Measurements from ENCODE around the gene CCDC88C. TPM values are rescaled to one million over a fixed set of nuclear protein-coding genes. Genes with fewer than 3 reads are reported as not detected.
A peak's percentile ranks its signal among the peaks of the same experiment; 100 is the strongest.

The CCDC88C gene
- total RNA-seq, 2 experiments from 2014 or later: 269 to 287 TPM

DNA sequence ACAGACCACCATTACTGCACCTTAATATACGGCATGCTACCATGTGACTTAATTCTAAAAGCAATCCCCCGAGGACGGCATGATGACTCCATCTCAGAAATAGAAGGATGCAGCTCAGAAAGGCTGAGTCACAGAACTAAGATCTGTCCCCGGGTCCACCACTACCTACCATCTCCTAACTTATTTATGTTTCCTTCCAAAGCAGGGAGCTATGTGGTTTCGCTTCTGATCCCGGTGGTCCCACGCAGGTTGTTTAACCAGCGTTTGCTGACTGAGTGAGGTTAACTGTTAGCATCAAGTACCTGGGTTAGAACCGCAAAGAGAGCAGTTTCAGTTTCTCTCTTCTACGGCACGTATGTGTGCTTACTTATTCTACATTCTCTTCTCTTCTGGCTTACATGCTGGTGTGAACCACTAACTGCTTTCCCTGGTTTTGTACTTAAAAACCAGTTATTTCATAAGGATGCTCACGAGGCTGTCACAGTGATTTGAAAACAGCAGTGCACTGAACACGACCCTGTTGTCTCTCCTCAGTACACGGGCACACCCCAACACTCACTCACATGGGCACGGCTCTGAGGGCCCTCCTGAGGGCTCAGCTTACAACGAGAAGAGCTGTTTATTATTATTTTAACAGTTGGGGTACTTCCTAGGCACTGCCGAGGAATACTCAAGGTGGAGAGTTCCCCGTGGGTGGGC, 66.7 kb downstream of the CCDC88C start:
- Histone ChIP-seq H3K9me3 (ENCODE audit: control insufficient read depth in 1 of 2, insufficient read depth in 1 of 2, low read length in 2 of 2) (no peaks in the 10 kb centered on the region), H3K4me1 (ENCODE audit: insufficient read depth, low read length) (peaks cover 91% of the 10 kb centered on the region), H3K27me3 (ENCODE audit: control insufficient read depth in 1 of 2, insufficient read depth in 2 of 2, low read length in 2 of 2) (no peaks in the 10 kb centered on the region), H3K27ac (ENCODE audit: low read depth in 1 of 2, low read length in 2 of 2) (peak overlapping the region; percentile 77 to 81), H3K4me3 (ENCODE audit: low read length) (peak overlapping the region; percentile 47), H3K36me3 (ENCODE audit: insufficient read depth, low read length) (peaks cover 47% of the 10 kb centered on the region)
- peak overlapping the region; percentile 94 for H3K27ac Mint-ChIP-seq
- H3K27me3 Mint-ChIP-seq: no peaks in the 10 kb centered on the region
- CTCF ChIA-PET: interaction anchor here (0.8 to 4.5 kb wide), 10 partner anchors 16 to 70 kb away, joined by 3 to 31 read pairs (median 4); partner anchors contain the start of gene CCDC88C
- H3K4me3 Mint-ChIP-seq: peak overlapping the region; percentile 89
- TF ChIP-seq, protein P1, sequence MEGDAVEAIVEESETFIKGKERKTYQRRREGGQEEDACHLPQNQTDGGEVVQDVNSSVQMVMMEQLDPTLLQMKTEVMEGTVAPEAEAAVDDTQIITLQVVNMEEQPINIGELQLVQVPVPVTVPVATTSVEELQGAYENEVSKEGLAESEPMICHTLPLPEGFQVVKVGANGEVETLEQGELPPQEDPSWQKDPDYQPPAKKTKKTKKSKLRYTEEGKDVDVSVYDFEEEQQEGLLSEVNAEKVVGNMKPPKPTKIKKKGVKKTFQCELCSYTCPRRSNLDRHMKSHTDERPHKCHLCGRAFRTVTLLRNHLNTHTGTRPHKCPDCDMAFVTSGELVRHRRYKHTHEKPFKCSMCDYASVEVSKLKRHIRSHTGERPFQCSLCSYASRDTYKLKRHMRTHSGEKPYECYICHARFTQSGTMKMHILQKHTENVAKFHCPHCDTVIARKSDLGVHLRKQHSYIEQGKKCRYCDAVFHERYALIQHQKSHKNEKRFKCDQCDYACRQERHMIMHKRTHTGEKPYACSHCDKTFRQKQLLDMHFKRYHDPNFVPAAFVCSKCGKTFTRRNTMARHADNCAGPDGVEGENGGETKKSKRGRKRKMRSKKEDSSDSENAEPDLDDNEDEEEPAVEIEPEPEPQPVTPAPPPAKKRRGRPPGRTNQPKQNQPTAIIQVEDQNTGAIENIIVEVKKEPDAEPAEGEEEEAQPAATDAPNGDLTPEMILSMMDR (IDR thresholded peaks at IDR 0.05): no peak
- H3K36me3 Mint-ChIP-seq (ENCODE audit: low read depth): peaks cover 62% of the 10 kb centered on the region
- DNase-seq: peak in 8 of 14 experiments; percentile 30 to 91 (median 54)
- intact Hi-C loops (cut with DNase I, micrococcal nuclease): loop anchor here (2.0 kb wide), 3 partner anchors 16 to 28 kb away; no protein-coding TSS in a partner anchor
- no peaks in the 10 kb centered on the region for H3K9me3 Mint-ChIP-seq
- POLR2A ChIA-PET: interaction anchor here (0.6 to 5.0 kb wide), 22 partner anchors 8 to 159 kb away, joined by 3 to 95 read pairs (median 8); partner anchors contain the start of genes CCDC88C and PPP4R3A
- H3K4me1 Mint-ChIP-seq (ENCODE audit: low read depth): peaks cover 89% of the 10 kb centered on the region
- peak; percentile 65 for ATAC-seq (ENCODE audit: poor library complexity)

DNA sequence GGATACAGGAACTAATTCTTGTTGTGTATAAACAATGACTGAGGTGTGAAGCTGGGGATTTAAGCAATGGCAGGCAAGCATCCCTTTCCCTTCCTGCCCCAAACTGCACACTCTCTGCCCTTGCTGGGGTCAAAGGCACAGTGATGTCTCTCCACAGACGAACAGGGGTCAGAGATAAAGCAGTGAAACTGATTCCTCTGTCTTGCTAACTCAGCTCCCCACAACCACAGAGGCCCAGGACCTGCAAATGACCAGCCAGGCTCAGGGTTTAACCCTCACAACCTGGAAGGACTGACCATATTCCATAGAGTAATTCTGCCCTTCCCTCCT, 67.2 kb downstream of the CCDC88C start:
- TF ChIP-seq, protein P1 (IDR thresholded peaks at IDR 0.05): no peak
- Mint-ChIP-seq H3K4me1 (ENCODE audit: low read depth) (peaks cover 89% of the 10 kb centered on the region), H3K36me3 (ENCODE audit: low read depth) (peaks cover 62% of the 10 kb centered on the region), H3K27me3 (no peaks in the 10 kb centered on the region), H3K27ac (peak overlapping the region; percentile 94), H3K4me3 (peak overlapping the region; percentile 89), H3K9me3 (no peaks in the 10 kb centered on the region)
- Histone ChIP-seq H3K36me3 (ENCODE audit: insufficient read depth, low read length) (peaks cover 51% of the 10 kb centered on the region), H3K4me1 (ENCODE audit: insufficient read depth, low read length) (peaks cover 90% of the 10 kb centered on the region), H3K4me3 (ENCODE audit: low read length) (peak overlapping the region; percentile 47), H3K9me3 (ENCODE audit: control insufficient read depth in 1 of 2, insufficient read depth in 1 of 2, low read length in 2 of 2) (no peaks in the 10 kb centered on the region), H3K27me3 (ENCODE audit: control insufficient read depth in 1 of 2, insufficient read depth in 2 of 2, low read length in 2 of 2) (no peaks in the 10 kb centered on the region), H3K27ac (ENCODE audit: low read depth in 1 of 2, low read length in 2 of 2) (peak overlapping the region; percentile 77 to 81)
- intact Hi-C loops (cut with DNase I, micrococcal nuclease): loop anchor here (2.0 kb wide), 3 partner anchors 16 to 28 kb away; no protein-coding TSS in a partner anchor
- DNase-seq (no peak), ATAC-seq (ENCODE audit: poor library complexity) (no peak)
- POLR2A ChIA-PET: interaction anchor here (0.6 to 5.0 kb wide), 22 partner anchors 8 to 160 kb away, joined by 3 to 95 read pairs (median 8); partner anchors contain the start of genes CCDC88C and PPP4R3A
- CTCF ChIA-PET: interaction anchor here (0.8 to 4.5 kb wide), 9 partner anchors 21 to 77 kb away, joined by 3 to 31 read pairs (median 6); partner anchors contain the start of gene CCDC88C

DNA sequence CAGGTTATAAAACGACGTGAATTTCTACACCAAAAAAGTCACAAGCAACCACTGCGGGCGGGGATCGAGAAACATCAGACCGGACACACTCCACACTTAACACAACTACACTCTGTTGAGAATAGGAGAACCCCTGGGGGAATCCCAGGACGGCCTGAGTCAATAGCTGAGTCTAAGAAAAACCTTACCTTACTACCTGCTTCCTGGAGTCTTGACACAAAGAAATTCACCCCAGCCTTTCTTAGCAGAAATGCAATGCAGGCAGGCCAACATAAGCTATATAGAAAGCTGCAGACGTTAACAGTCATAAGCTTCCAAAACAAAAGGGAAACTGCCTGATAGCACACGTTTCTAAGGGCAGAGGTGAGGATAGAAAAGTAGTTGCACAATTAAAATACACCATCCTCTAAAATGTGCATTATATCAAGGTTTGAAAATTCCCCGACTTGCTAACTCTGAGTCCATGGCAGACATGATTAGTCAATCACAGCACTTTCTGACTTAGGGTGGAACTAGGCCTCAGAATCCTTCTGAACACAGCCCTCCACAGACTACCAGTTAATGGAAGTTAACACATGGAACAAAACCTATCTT, 68.0 kb downstream of the CCDC88C start:
- TF ChIP-seq, protein P1 (IDR thresholded peaks at IDR 0.05): no peak
- POLR2A ChIA-PET: interaction anchor here (0.6 to 5.0 kb wide), 21 partner anchors 12 to 160 kb away, joined by 3 to 95 read pairs (median 8); partner anchors contain the start of genes CCDC88C and PPP4R3A
- H3K36me3 ChIP-seq (ENCODE audit: insufficient read depth, low read length): peaks cover 45% of the 10 kb centered on the region
- peak overlapping the region; percentile 94 for H3K27ac Mint-ChIP-seq
- H3K27me3 ChIP-seq (ENCODE audit: control insufficient read depth in 1 of 2, insufficient read depth in 2 of 2, low read length in 2 of 2): no peaks in the 10 kb centered on the region
- no peaks in the 10 kb centered on the region for H3K9me3 Mint-ChIP-seq
- peaks cover 87% of the 10 kb centered on the region for H3K4me1 ChIP-seq (ENCODE audit: insufficient read depth, low read length)
- H3K27ac ChIP-seq (ENCODE audit: low read depth in 1 of 2, low read length in 2 of 2): peak overlapping the region; percentile 77 to 81
- DNase-seq: peak in 10 of 14 experiments; percentile 29 to 92 (median 60)
- peak; percentile 60 for ATAC-seq (ENCODE audit: poor library complexity)
- peaks cover 59% of the 10 kb centered on the region for H3K36me3 Mint-ChIP-seq (ENCODE audit: low read depth)
- CTCF ChIA-PET: interaction anchor here (0.8 to 4.5 kb wide), 9 partner anchors 14 to 78 kb away, joined by 3 to 31 read pairs (median 6); partner anchors contain the start of gene CCDC88C
- H3K4me3 ChIP-seq (ENCODE audit: low read length): peak overlapping the region; percentile 6
- peaks cover 82% of the 10 kb centered on the region for H3K4me1 Mint-ChIP-seq (ENCODE audit: low read depth)
- H3K9me3 ChIP-seq (ENCODE audit: control insufficient read depth in 1 of 2, insufficient read depth in 1 of 2, low read length in 2 of 2): no peaks in the 10 kb centered on the region
- intact Hi-C loops (cut with DNase I, micrococcal nuclease): loop anchor here (1.0 to 2.0 kb wide), 6 partner anchors 17 to 67 kb away; no protein-coding TSS in a partner anchor
- H3K27me3 Mint-ChIP-seq: no peaks in the 10 kb centered on the region
- H3K4me3 Mint-ChIP-seq: peak overlapping the region; percentile 70
